NOMO-1 (cell line): Measurements from ENCODE around the gene PDE6D.
A peak's percentile ranks its signal among the peaks of the same experiment; 100 is the strongest.
"Not testable (repeated sequence)": the region's sequence is repeated elsewhere in the genome, so short reads cannot be mapped to it uniquely, and the experiment has no call there.

Source experiments
- DNase-seq, 2 experiments: peaks; one replicate each; lab custom pipeline; 2025; ENCODE audit not compliant: unreplicated experiment in 2 of 2; lab: John Stamatoyannopoulos, UW

The PDE6D gene

DNA sequence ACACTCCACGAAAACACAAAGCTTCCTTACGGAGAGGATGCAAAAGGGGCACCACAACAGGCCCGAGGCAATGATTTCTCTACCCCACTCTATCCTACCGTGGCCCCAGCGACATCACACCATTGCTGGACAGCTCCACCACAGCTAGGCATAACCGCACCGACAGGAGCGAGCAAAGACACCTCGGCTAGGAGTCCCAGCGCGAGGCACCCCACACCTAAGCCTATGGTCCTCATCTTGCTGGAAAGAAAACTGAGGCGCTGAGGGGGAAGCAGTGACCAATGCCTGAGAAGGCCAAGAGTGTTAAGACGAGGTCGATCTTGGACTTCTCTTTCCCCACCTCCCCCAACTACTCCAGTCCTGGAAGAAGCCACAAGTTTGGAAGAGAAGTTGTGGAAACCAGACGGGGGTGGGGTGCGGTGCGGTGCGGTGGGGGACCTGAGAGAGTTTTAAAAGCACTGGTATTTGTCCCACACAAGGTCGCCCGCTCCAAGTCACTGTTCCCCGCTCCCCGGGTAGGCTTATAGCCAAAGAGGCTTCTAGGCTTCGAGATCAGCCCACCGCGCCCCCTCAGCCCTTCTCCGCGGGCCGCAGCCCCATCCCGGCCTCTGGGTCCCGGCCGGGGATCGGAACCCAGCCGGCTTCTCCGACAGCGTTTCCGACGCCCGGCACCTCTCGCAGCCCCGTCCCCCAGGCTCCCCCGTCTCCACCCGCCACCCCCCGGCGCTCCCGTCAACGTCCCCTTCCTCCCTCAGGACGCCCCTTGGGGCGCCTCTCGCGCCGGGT, 766 bp downstream of the PDE6D start:
- peak in 1 of 2 experiments; percentile 14 for DNase-seq

GRCh38 chr2:231769170-231770136, 11.6 kb downstream of the PDE6D start:
- peak; percentile 6 to 48 for DNase-seq

DNA sequence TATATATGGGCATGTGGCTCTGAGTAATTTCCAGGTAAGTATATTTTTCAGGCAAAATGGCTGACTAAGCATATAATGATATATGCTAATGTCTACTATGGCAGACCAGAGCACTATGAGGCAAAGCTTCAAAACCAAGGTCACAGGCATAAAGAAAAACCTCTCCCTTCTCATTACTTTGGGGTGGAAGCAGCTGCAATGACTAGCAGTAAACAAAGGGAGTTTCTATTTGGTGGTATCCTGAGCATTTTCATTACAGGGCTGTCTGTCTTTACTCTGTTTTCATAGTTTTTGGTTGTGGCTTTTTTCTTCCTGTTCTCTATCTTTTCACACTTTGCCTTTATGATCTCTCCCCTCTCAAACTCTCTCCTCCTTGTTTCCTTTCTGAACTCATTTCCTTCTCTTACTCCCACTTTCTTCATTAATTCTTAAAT, 15.6 kb downstream of the PDE6D start:
- no peak for DNase-seq

- DNase-seq, result no peak
Observed at GRCh38 chr2:231764760-231765159, 16.3 kb downstream of the PDE6D start.

- DNase-seq, result no peak
Observed at GRCh38 chr2:231764124-231764523, 17.0 kb downstream of the PDE6D start.

- DNase-seq, result no peak
Observed at GRCh38 chr2:231761735-231762134, 19.3 kb downstream of the PDE6D start.

DNA sequence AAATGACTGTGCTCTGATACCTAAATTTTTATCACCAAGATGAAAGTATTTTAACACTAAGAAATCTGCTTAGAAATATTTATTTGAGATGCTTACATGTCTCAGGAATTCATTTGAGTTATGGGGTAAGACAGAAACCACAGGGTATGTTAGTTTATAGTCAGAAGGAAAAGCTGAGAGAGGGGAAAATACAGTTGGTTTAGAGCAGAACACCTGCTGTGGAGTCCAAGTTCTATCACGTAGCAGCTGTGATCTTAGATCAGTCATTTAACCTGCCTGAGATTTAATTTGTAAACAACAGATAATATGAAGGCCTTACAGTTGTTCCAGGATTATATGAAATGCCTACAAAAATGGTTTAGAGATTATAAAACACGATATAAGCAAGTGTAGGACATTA, 29.0 kb downstream of the PDE6D start:
- no peak for DNase-seq

DNA sequence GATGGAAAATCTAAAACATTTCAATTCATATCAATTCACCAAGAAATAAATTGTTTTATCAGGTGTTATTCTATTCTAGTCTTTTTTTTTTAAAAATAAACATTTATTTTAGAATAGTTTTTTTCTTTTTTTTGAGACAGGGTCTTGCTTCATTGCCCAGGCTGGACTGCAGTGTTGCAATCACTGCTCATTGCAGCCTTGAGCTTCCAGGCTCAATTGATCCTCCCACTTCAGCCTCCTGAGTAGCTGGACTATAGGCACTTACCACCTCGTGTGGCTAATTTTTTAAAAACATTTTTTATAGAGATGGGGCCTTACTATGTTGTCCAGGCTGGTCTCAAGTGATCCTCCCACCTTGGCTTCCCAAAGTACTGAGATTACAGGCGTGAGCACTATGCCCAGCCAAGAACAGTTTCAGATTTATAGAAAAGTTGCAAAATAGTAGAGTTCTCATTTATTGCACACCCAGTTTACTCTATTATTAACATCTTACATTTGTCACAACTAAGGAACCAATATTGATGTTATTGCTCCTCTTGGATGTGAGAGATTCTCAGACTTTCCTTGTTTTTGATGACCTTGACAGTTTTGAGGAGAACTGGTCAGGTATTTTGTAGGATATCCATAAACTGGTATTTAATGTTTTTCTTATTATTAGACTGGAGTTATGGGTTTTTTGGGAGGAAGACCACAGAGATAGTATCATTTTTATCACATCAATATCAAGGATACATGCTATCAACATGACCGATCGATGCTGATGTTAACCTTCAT, 29.9 kb downstream of the PDE6D start:
- no peak for DNase-seq

DNA sequence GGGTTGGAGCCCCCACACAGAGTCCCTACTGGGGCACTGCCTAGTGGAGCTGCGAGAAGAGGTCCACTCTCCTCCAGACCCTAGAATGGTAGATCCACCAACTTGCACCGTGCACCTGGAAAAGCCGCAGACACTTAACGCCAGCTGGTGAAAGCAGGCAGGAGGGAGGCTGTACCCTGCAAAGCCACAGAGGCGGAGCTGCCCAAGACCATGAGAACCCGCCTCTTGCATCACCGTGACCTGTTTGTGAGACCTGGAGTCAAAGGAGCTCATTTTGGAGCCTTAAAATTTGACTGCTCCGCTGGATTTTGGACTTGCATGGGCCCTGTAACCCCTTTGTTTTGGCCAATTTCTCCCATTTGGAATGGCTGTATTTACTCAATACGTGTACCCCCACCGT, 32.1 kb downstream of the PDE6D start:
- not testable (repeated sequence) for DNase-seq

GRCh38 chr2:231748153-231748896, 32.8 kb downstream of the PDE6D start:
- not testable (repeated sequence) for DNase-seq

DNA sequence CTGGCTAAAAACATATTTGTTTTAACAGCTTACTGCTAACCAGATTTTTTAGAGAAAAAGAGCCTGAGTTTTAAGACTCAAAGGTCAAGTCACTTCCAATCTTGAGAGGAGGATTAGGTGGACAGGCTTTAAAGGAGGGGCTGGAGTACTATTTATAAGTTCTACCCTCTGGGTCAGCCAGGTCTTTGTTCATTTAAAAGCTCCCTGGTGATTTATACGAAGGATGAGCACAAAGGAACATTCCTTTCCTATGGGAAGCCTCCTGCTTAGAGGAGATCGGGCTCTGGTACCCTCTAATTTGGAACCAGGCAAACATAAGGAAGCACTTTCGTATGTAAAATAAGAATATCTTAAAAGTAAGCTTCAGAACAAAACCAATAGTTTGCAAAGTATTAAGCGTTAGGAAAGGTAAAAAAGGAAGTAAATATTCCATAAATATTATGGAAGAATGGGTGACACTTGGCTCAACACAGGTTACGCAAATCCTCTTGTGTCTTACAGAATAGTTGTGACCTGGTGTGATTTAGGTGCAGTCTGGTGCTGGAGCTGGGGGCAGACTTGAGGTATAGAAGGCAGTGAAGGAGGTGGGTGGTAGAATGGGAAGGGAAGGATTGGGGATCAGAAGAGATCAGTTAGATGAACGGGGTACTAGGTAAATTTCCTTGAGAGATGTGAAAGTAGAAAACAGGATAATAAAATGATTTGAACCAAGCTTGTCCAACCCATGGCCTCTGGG, 35.6 kb downstream of the PDE6D start:
- no peak for DNase-seq

- no peak for DNase-seq
Observed at GRCh38 chr2:231743376-231744116, 37.5 kb downstream of the PDE6D start.

- DNase-seq, result no peak
Observed at GRCh38 chr2:231737761-231738160, 43.3 kb downstream of the PDE6D start.

DNA sequence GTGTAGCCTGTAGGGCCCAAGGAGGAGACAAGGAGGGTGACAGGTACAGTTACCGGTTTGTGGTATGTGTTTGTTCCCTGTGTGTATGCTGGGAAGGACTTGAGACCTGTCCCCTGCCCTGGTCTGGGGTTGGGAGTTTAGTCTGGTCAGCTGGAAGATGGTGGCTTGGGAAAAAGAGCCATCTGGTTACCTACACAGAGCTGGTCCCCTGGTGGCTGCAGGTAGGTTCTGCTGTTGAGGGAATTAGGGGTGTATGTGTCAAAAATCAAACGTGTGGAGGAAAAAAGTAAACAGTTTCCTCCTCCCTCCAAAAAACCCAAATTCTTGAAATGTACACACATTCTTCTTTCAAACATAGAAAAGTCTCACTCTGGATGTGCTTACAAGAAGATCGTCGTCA, 48.5 kb downstream of the PDE6D start:
- DNase-seq, result no peak

DNA sequence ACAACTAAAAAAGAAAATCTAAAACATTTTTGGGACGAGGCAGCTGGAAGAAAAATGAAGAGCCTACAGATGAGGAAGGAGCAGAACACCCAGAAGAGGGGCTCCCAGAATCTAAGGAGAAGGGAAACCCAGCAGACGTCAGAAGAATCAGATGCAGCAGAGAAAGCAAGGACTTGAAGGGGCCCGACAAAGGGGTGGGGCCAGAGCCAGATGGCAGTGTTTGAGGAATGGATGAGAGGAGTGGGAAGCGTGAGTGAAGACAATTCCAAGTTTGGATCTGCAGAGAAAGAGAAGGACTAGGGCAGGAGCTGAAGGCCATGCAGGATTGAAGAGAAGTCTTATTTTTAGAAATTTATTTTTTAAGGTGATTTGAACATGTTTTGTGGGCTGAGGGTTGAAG, 53.5 kb downstream of the PDE6D start:
- DNase-seq, result no peak

GRCh38 chr2:231726276-231726675, 54.8 kb downstream of the PDE6D start:
- no peak for DNase-seq

DNA sequence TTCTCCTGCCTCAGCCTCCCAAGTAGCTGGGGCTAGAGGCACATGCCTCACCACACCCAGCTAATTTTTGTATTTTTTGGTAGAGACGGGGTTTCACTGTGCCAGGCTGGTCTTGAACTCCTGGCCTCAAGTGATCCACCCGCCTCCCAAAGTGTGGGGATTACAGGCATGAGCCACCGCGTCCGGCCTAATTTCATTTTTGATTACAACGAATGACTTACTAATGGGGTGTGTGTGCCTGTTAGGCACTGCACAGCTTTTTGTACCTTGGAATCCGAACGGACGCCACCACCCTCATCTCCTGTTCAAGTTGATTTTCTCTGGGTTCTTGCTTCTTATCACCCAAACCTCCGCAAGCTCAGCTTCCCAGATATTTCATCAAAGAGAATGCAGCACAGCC, 55.6 kb downstream of the PDE6D start:
- no peak for DNase-seq

DNA sequence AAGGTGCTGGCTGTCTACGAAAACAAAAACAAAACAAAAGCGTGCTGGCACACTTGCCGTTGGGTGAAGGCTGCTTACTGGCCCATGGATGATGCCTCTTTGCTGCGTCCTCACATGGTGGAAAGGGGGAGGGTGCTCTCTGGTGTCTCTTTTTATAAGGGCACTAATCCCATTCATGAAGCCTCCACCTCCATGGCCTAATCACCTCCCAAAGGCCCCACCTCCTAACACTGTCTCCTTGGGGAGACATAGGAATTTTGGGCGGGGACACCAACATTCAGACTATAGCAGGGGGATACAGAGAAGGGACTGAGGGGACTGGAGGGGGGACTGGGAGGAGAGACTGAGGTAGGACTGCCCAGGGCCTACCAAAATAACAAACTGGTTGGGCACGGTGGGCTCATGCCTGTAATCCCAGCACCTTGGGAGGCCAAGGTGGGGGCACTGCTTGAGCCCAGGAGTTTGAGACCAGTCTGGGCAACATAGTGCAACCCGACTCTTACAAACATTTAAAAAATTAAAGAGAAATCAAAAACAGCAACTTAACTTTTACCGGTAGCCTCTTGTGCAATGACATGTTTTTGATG, 58.3 kb downstream of the PDE6D start:
- DNase-seq, result no peak
